Measurements from ENCODE around the gene ACAA1. TPM values are rescaled to one million over a fixed set of nuclear protein-coding genes. Genes with fewer than 3 reads are reported as not detected.
A peak's percentile ranks its signal among the peaks of the same experiment; 100 is the strongest.

The ACAA1 gene
- total RNA-seq, 3 donors from 2014 or later (not counting 1 experiment from before 2014, with no cell fraction given) = 79.4 to 101 (median 93.9) TPM

GRCh38 chr3:38116471-38117162, 20.3 kb downstream of the ACAA1 start:
- WGBS (ENCODE audit: insufficient coverage) = 94% methylated on average over 12 of the region's 12 CpGs
- intact Hi-C loops (cut with micrococcal nuclease) = loop anchor here (5.0 kb wide), 2 partner anchors 181 to 226 kb away; no protein-coding TSS in a partner anchor
- H3K9me3 ChIP-seq (ENCODE audit: control insufficient read depth, insufficient read depth, low read length) = no peaks in the 10 kb centered on the region
- H3K4me3 ChIP-seq (ENCODE audit: low read length) = no peak overlapping the region
- Mint-ChIP-seq H3K9me3 (no peaks in the 10 kb centered on the region), H3K27ac (no peak overlapping the region), H3K27me3 (ENCODE audit: low read depth in 2 of 2) (no peaks in the 10 kb centered on the region), H3K4me3 (no peak overlapping the region), H3K36me3 (no peaks in the 10 kb centered on the region), H3K4me1 (peaks cover 0 to 33% of the 10 kb centered on the region in 2 donors)
- ATAC-seq = no peak
- no peak overlapping the region for H3K27ac ChIP-seq (ENCODE audit: low read length)
- TF ChIP-seq CTCF (IDR thresholded peaks at IDR 0.05) = no peak
- H3K27me3 ChIP-seq (ENCODE audit: control insufficient read depth, insufficient read depth, low read length) = no peaks in the 10 kb centered on the region
- DNase-seq = no peak
- peaks cover 16% of the 10 kb centered on the region for H3K36me3 ChIP-seq (ENCODE audit: control insufficient read depth, insufficient read depth, low read length)
- H3K4me1 ChIP-seq (ENCODE audit: control insufficient read depth, insufficient read depth, low read length) = peaks cover 3% of the 10 kb centered on the region

- no peak overlapping the region for H3K27ac ChIP-seq (ENCODE audit: low read length)
- no peaks in the 10 kb centered on the region for H3K9me3 ChIP-seq (ENCODE audit: control insufficient read depth, insufficient read depth, low read length)
- intact Hi-C loops (cut with micrococcal nuclease) = loop anchor here (5.0 kb wide), 2 partner anchors 181 to 226 kb away; no protein-coding TSS in a partner anchor
- ATAC-seq (no peak), DNase-seq (no peak)
- Mint-ChIP-seq H3K4me3 (no peak overlapping the region), H3K27me3 (ENCODE audit: low read depth in 2 of 2) (no peaks in the 10 kb centered on the region), H3K27ac (peak overlapping the region in 1 of 2 donors; percentile 81), H3K9me3 (no peaks in the 10 kb centered on the region), H3K4me1 (peaks cover 0 to 30% of the 10 kb centered on the region in 2 donors), H3K36me3 (no peaks in the 10 kb centered on the region)
- no peak for TF ChIP-seq CTCF (IDR thresholded peaks at IDR 0.05)
- 47% methylated on average over 8 of the region's 9 CpGs for WGBS (ENCODE audit: insufficient coverage)
- peaks cover 8% of the 10 kb centered on the region for H3K36me3 ChIP-seq (ENCODE audit: control insufficient read depth, insufficient read depth, low read length)
- H3K27me3 ChIP-seq (ENCODE audit: control insufficient read depth, insufficient read depth, low read length) = no peaks in the 10 kb centered on the region
- peaks cover 3% of the 10 kb centered on the region for H3K4me1 ChIP-seq (ENCODE audit: control insufficient read depth, insufficient read depth, low read length)
- H3K4me3 ChIP-seq (ENCODE audit: low read length) = no peak overlapping the region
These were observed 21.1 kb downstream of the ACAA1 start for GRCh38 chr3:38115645-38116427.

GRCh38 chr3:38114875-38115644, 21.9 kb downstream of the ACAA1 start:
- intact Hi-C loops (cut with micrococcal nuclease) = loop anchor here (5.0 kb wide), 2 partner anchors 182 to 227 kb away; no protein-coding TSS in a partner anchor

More at GRCh38 chr3:38114875-38115644, 21.9 kb downstream of the ACAA1 start:
- no peak overlapping the region for H3K4me3 ChIP-seq (ENCODE audit: low read length)
- no peaks in the 10 kb centered on the region for H3K27me3 ChIP-seq (ENCODE audit: control insufficient read depth, insufficient read depth, low read length)
- Mint-ChIP-seq H3K9me3 (no peaks in the 10 kb centered on the region), H3K36me3 (no peaks in the 10 kb centered on the region), H3K4me3 (no peak overlapping the region), H3K27me3 (ENCODE audit: low read depth in 2 of 2) (no peaks in the 10 kb centered on the region), H3K27ac (peak overlapping the region in 1 of 2 donors; percentile 81), H3K4me1 (peaks cover 0 to 22% of the 10 kb centered on the region in 2 donors)
- no peaks in the 10 kb centered on the region for H3K9me3 ChIP-seq (ENCODE audit: control insufficient read depth, insufficient read depth, low read length)
- H3K27ac ChIP-seq (ENCODE audit: low read length) = no peak overlapping the region
- DNase-seq (no peak), ATAC-seq (no peak)
- no peak for TF ChIP-seq CTCF (IDR thresholded peaks at IDR 0.05)
- H3K36me3 ChIP-seq (ENCODE audit: control insufficient read depth, insufficient read depth, low read length) = peaks cover 4% of the 10 kb centered on the region
- WGBS (ENCODE audit: insufficient coverage) = 78% methylated on average over 13 of the region's 13 CpGs
- H3K4me1 ChIP-seq (ENCODE audit: control insufficient read depth, insufficient read depth, low read length) = peaks cover 3% of the 10 kb centered on the region
